GM21447 (cell line): Measurements from ENCODE around the gene METTL26.

ENCODE experiments used
- ATAC-seq: cut with Tn5 transposase; IDR thresholded peaks from one replicate; pipeline ENCODE4 v1.9.1; 2021; ENCODE audit not compliant: unreplicated experiment

Gene METTL26

GRCh38 chr16:636206-637080 is at the start of gene METTL26:
Gene METTL26, minus strand, starts transcription at chr16:636305. Its CDS starts 15 bp downstream, at chr16:636290.
- peak; percentile 61 for ATAC-seq

- no peak for ATAC-seq
Observed at GRCh38 chr16:684961-685696, 49.0 kb upstream of the METTL26 start.

GRCh38 chr16:684071-684794 is 48.1 kb upstream of the METTL26 start, which contains the start of gene JMJD8:
Gene JMJD8, minus strand, starts transcription at chr16:684334. Its CDS starts 15 bp downstream, at chr16:684319.
- ATAC-seq: peak; percentile 47

- no peak for ATAC-seq
Observed at GRCh38 chr16:683396-684070, 47.4 kb upstream of the METTL26 start.

- no peak for ATAC-seq
Observed at GRCh38 chr16:682493-683395, 46.6 kb upstream of the METTL26 start.

GRCh38 chr16:681746-682427 is 45.8 kb upstream of the METTL26 start:
- no peak for ATAC-seq

- no peak for ATAC-seq
Observed at GRCh38 chr16:680967-681745, 45.1 kb upstream of the METTL26 start.

GRCh38 chr16:680625-680945 is 44.5 kb upstream of the METTL26 start:
- no peak for ATAC-seq

- ATAC-seq: peak; percentile 37
Observed at GRCh38 chr16:679814-680624, 43.9 kb upstream of the METTL26 start, which contains the start of gene STUB1. Gene STUB1, plus strand, starts transcription at chr16:680410. Its CDS starts 116 bp downstream, at chr16:680526.

- ATAC-seq: no peak
Observed at GRCh38 chr16:678858-679813, 43.0 kb upstream of the METTL26 start.

GRCh38 chr16:678209-678857 is 42.2 kb upstream of the METTL26 start:
- no peak for ATAC-seq

GRCh38 chr16:677316-678190 is 41.4 kb upstream of the METTL26 start:
- no peak for ATAC-seq

GRCh38 chr16:676913-677312 is 40.8 kb upstream of the METTL26 start:
- no peak for ATAC-seq

- ATAC-seq: no peak
Observed at GRCh38 chr16:676565-676902, 40.4 kb upstream of the METTL26 start.

GRCh38 chr16:675884-676564 is 39.9 kb upstream of the METTL26 start:
- ATAC-seq: no peak
